ENCODE measurements around the gene DHX40.

The DHX40 gene

DNA sequence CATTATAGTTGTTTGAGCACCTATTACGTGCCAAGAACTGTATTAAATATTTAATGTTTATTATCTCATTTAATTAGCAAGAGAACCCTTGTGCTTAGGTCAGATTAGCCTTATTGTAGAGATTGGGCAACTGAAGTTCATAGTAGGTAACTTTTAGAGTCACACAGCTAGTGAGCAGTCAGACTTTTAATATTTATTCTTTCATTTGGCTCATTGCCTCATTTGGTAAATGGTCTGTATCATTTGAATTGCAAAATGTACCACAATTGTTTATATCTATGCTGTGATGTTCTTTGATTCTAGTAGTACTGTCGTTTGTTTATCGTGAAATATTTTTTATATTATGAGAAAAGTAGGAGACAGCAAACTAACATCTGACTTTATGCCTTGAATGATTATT, 61.9 kb downstream of the DHX40 start:
- TF ChIP-seq, protein P1, sequence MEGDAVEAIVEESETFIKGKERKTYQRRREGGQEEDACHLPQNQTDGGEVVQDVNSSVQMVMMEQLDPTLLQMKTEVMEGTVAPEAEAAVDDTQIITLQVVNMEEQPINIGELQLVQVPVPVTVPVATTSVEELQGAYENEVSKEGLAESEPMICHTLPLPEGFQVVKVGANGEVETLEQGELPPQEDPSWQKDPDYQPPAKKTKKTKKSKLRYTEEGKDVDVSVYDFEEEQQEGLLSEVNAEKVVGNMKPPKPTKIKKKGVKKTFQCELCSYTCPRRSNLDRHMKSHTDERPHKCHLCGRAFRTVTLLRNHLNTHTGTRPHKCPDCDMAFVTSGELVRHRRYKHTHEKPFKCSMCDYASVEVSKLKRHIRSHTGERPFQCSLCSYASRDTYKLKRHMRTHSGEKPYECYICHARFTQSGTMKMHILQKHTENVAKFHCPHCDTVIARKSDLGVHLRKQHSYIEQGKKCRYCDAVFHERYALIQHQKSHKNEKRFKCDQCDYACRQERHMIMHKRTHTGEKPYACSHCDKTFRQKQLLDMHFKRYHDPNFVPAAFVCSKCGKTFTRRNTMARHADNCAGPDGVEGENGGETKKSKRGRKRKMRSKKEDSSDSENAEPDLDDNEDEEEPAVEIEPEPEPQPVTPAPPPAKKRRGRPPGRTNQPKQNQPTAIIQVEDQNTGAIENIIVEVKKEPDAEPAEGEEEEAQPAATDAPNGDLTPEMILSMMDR (IDR thresholded peaks at IDR 0.05; ENCODE audit: low read depth, low read length): no peak
- DNase-seq (ENCODE audit: low read depth in 2 of 2): no peak
- H3K4me3 ChIP-seq (replicated peaks in 1 of 2; ENCODE audit: low read depth in 2 of 2, low read length in 2 of 2): no peak overlapping the region

DNA sequence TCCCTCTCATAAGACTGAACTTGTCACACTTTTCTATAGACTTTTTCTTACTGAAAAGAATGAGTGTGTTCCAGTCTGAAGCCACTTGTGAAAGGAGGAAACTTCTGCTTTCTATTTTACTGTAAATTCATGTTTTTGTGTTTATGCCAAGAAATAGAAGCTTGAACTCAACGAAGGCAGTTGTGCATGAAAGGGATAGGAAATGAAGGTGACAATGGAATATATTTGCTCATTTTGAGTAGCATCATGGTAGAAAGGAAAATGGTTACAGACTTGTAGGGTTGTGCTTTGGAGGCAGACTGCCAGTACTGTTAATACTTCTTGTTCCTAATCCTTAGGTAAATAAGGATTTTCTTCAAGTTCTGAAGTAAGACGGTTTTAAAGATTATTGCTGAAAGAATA, 62.4 kb downstream of the DHX40 start:
- no peak overlapping the region for H3K4me3 ChIP-seq (replicated peaks in 1 of 2; ENCODE audit: low read depth in 2 of 2, low read length in 2 of 2)
- DNase-seq (ENCODE audit: low read depth in 2 of 2): no peak
- TF ChIP-seq, protein P1 (IDR thresholded peaks at IDR 0.05; ENCODE audit: low read depth, low read length): no peak

DNA sequence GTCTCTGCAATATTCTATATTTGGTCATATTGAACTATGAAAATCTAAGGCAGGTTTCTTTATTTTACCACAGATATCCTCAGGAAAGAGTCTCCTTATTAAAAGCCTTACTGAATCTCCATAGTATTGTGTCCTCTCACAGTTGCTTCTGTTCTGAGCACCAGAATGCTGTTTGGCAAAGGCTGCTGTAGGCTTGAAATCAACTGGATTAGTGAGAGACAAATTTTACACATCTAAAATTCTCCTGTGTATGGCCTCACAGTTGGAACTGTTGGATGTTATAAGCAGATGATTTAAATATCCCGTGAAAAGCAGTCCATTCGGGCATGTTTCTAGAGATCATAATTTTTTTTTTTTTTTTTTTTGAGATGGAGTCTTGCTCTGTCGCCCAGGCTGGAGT, 63.8 kb downstream of the DHX40 start:
- H3K4me3 ChIP-seq (replicated peaks in 1 of 2; ENCODE audit: low read depth in 2 of 2, low read length in 2 of 2): no peak overlapping the region
- TF ChIP-seq, protein P1 (IDR thresholded peaks at IDR 0.05; ENCODE audit: low read depth, low read length): no peak
- no peak for DNase-seq (ENCODE audit: low read depth in 2 of 2)

DNA sequence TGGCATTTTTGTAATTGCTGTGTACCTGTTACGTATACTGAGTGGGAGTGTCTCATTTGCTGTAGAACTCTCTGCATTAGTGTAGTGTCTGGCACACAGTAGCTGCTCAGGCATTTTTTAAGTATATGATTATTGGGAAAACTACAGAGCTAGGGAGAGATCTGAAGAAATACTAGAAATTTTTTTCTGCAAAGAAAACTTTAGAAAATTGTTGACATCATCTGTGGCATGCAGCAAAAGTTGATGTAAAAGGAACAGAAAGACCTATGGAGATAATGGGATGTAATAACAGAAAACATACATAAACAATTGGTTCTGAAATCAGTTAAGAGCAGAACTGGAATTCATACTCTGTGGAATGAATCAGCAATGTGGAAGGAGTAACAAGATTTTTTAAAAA, 65.9 kb downstream of the DHX40 start:
- TF ChIP-seq, protein P1 (IDR thresholded peaks at IDR 0.05; ENCODE audit: low read depth, low read length): no peak
- DNase-seq (ENCODE audit: low read depth in 2 of 2): no peak

DNA sequence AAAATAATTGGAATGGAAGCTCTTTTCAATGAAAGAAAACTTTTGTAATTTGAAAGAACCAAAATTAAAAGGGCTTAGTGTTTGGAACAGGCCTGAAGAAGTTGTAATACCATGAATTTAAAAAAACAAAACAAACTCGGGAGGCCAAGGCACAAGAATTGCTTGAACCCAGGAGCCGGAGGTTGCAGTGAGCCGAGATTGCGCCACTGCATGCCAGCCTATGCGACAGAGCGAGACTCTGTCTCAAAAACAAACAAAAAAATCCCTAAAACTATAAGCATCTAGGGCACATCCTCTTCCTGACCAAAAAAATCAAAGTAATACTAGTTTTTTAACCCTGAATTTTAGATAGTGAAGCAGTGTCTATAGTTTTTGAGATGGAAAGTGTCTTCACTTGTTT, 67.0 kb downstream of the DHX40 start:
- TF ChIP-seq, protein P1 (IDR thresholded peaks at IDR 0.05; ENCODE audit: low read depth, low read length): no peak
- DNase-seq (ENCODE audit: low read depth in 2 of 2): no peak

More for the DNA sequence above, 65.9 kb downstream of the DHX40 start:
- H3K4me3 ChIP-seq (replicated peaks in 1 of 2; ENCODE audit: low read depth in 2 of 2, low read length in 2 of 2): no peak overlapping the region

DNA sequence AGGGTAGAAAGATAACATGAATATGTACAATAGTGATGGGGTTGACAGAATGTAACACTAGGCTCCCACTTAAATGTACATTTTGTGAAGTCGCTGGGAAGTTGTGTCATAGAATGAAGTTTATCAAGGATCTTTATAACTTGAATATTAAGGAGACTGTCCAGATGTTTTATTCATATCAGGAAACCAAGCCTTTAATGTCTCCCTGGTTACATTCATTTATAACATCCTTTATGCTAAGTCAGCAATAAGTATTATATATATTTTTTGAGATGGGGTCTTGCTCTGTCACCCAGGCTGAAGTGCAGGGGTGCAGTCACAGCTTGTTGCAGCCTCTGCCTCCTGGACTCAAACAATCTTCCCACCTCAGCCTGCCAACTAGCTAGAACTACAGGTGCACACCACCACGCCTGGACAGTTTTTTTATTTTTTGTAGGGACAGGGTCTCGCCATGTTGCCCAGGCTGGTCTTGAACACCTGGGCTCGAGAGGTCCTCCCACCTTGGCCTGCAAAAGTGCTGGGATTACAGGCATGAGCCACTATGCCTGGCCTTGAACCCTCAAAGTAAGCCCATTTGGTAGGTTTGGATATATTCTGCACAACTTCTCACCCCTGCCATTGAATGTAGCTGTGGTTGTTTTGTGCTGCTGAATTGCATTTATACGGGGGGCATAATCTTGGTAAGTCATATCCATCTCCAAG, 68.4 kb downstream of the DHX40 start:
- TF ChIP-seq, protein P1 (IDR thresholded peaks at IDR 0.05; ENCODE audit: low read depth, low read length): no peak
- no peak for DNase-seq (ENCODE audit: low read depth in 2 of 2)
- H3K4me3 ChIP-seq (replicated peaks in 1 of 2; ENCODE audit: low read depth in 2 of 2, low read length in 2 of 2): no peak overlapping the region

More for the DNA sequence above, 67.0 kb downstream of the DHX40 start:
- no peak overlapping the region for H3K4me3 ChIP-seq (replicated peaks in 1 of 2; ENCODE audit: low read depth in 2 of 2, low read length in 2 of 2)

All from cardiac fibroblast (primary cell).